Activated CD8-positive, alpha-beta T cell treated with anti-CD3 and anti-CD28 coated beads, Interleukin-2, amount 10 ng/mL, durations not matched to agents 7 days and 5 days (primary cell): Measurements from ENCODE around the gene BMAL1. TPM values are rescaled to one million over a fixed set of nuclear protein-coding genes. Genes with fewer than 3 reads are reported as not detected.
"Not testable (repeated sequence)": the region's sequence is repeated elsewhere in the genome, so short reads cannot be mapped to it uniquely, and the experiment has no call there.

Experiments used
- ATAC-seq: fragments of 150-1000 bp; cut with Tn5 transposase; one replicate; pipeline ENCODE4 v1.10.0; 2021; ENCODE audit warnings: moderate library complexity
- CTCF ChIA-PET: fragments of 350-600 bp; sonication (Branson Sonifier 250); formaldehyde crosslinking; loops from one replicate; lab custom pipeline; 2021; ENCODE audit warnings: antibody characterized with exemption; lab: Charles Lee
- POLR2A ChIA-PET: fragments of 350-600 bp; sonication (Branson Sonifier 250); formaldehyde crosslinking; loops from one replicate; lab custom pipeline; 2021; ENCODE audit warnings: antibody characterized with exemption; lab: Charles Lee
- DNase-seq: peaks from one replicate; pipeline ENCODE4 v3.0.0-alpha.2; 2020
- H3K27ac Mint-ChIP-seq: one replicate; pipeline ENCODE4 v1.8.0; 2021; ENCODE audit warnings: mild to moderate bottlenecking, mixed read lengths
- H3K27me3 Mint-ChIP-seq: one replicate; pipeline ENCODE4 v1.8.0; 2021; ENCODE audit warnings: low read depth, mixed read lengths
- H3K36me3 Mint-ChIP-seq: one replicate; pipeline ENCODE4 v1.8.0; 2021; ENCODE audit warnings: low read depth, mixed read lengths
- H3K4me1 Mint-ChIP-seq: one replicate; pipeline ENCODE4 v1.8.0; 2021; ENCODE audit warnings: low read depth, mixed read lengths
- H3K4me3 Mint-ChIP-seq: one replicate; pipeline ENCODE4 v1.8.0; 2021; ENCODE audit warnings: mild to moderate bottlenecking, mixed read lengths
- H3K9me3 Mint-ChIP-seq: one replicate; pipeline ENCODE4 v1.8.0; 2022; ENCODE audit warnings: mixed read lengths; ENCODE audit not compliant: insufficient read depth
- total RNA-seq, 2 experiments: library from RNA; stranded (reverse); gene quantifications; one replicate each; pipeline ENCODE4 v1.2.3, GENCODE V29; 2021

The BMAL1 gene
- total RNA-seq, 2 experiments from 2014 or later, result 41.1 to 53.5 TPM

DNA sequence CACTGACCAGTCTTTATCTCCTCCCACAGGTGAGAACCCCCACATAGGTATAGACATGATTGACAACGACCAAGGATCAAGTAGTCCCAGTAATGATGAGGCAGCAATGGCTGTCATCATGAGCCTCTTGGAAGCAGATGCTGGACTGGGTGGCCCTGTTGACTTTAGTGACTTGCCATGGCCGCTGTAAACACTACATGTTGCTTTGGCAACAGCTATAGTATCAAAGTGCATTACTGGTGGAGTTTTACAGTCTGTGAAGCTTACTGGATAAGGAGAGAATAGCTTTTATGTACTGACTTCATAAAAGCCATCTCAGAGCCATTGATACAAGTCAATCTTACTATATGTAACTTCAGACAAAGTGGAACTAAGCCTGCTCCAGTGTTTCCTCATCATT lies 109.0 kb downstream of the BMAL1 start:
- Mint-ChIP-seq H3K27me3 (no peaks in the 10 kb centered on the region), H3K9me3 (no peaks in the 10 kb centered on the region), H3K36me3 (peaks cover 66% of the 10 kb centered on the region), H3K4me3 (no peak overlapping the region), H3K27ac (no peak overlapping the region), H3K4me1 (no peaks in the 10 kb centered on the region)
- no peak for ATAC-seq
- ChIA-PET POLR2A (interaction anchor here (1.0 kb wide), 1 partner anchor 76 kb away, joined by 3 read pairs; the partner anchor contains the start of gene BTBD10), CTCF (interaction anchor here (0.8 to 2.2 kb wide), 11 partner anchors 11 to 176 kb away, joined by 3 to 14 read pairs (median 6); no protein-coding TSS in a partner anchor)
- no peak for DNase-seq

- no peak overlapping the region for H3K4me3 Mint-ChIP-seq
- peaks cover 58% of the 10 kb centered on the region for H3K36me3 Mint-ChIP-seq
- ChIA-PET CTCF (no interaction called here), POLR2A (no interaction called here)
- H3K27me3 Mint-ChIP-seq, result no peaks in the 10 kb centered on the region
- no peak overlapping the region for H3K27ac Mint-ChIP-seq
- H3K9me3 Mint-ChIP-seq, result no peaks in the 10 kb centered on the region
- H3K4me1 Mint-ChIP-seq, result no peaks in the 10 kb centered on the region
- ATAC-seq (no peak), DNase-seq (no peak)
Measured at GRCh38 chr11:13388741-13389140, 111.2 kb downstream of the BMAL1 start.

DNA sequence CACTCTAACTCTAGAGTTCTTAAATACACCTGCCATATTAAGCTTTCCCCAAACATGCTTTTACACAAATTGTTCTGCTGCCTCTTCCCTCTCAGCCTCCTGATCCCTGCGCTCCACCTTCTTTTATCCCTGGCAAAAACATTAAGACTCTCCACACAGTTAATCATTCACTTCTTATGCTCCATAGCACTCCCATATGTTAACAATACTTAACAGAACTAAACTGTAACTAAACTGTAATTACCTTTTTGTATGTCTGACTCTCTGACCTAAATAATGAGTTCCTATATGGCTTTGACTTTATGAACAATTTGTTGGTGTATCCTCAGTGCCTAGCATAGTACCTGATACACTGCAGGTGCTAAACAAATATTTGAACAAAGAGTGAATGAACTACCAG lies 113.6 kb downstream of the BMAL1 start:
- Mint-ChIP-seq H3K4me1 (no peaks in the 10 kb centered on the region), H3K27me3 (no peaks in the 10 kb centered on the region), H3K4me3 (no peak overlapping the region), H3K36me3 (peaks cover 48% of the 10 kb centered on the region), H3K27ac (no peak overlapping the region), H3K9me3 (no peaks in the 10 kb centered on the region)
- ATAC-seq, result no peak
- POLR2A ChIA-PET, result no interaction called here
- CTCF ChIA-PET, result interaction anchor here (0.8 kb wide), 1 partner anchor 181 kb away, joined by 3 read pairs; no protein-coding TSS in a partner anchor
- DNase-seq, result no peak

DNA sequence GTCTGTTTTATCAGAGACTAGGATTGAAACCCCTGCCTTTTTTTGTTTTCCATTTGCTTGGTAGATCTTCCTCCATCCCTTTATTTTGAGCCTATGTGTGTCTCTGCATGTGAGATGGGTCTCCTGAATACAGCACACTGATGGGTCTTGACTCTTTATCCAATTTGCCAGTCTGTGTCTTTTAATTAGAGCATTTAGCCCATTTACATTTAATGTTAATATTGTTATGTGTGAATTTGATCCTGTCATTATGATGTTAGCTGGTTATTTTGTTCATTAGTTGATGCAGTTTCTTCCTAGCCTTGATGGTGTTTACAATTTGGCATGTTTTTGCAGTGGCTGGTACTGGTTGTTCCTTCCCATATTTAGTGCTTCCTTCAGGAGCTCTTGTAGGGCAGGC lies 120.7 kb downstream of the BMAL1 start:
- POLR2A ChIA-PET, H3K27me3 Mint-ChIP-seq, CTCF ChIA-PET, H3K9me3 Mint-ChIP-seq, H3K4me3 Mint-ChIP-seq, ATAC-seq, H3K27ac Mint-ChIP-seq, H3K4me1 Mint-ChIP-seq, DNase-seq: not testable (repeated sequence)
- peaks cover 35% of the 10 kb centered on the region for H3K36me3 Mint-ChIP-seq

- no peak overlapping the region for H3K4me3 Mint-ChIP-seq
- ATAC-seq (no peak), DNase-seq (no peak)
- peaks cover 33% of the 10 kb centered on the region for H3K36me3 Mint-ChIP-seq
- POLR2A ChIA-PET, result no interaction called here
- H3K27ac Mint-ChIP-seq, result no peak overlapping the region
- no peaks in the 10 kb centered on the region for H3K27me3 Mint-ChIP-seq
- CTCF ChIA-PET, result no interaction called here
- H3K4me1 Mint-ChIP-seq, result no peaks in the 10 kb centered on the region
- no peaks in the 10 kb centered on the region for H3K9me3 Mint-ChIP-seq
Measured at GRCh38 chr11:13405220-13405619, 127.6 kb downstream of the BMAL1 start.

GRCh38 chr11:13415201-13415600 lies 137.6 kb downstream of the BMAL1 start:
- ChIA-PET CTCF (no interaction called here), POLR2A (no interaction called here)
- no peak overlapping the region for H3K4me3 Mint-ChIP-seq
- ATAC-seq (no peak), DNase-seq (no peak)
- no peaks in the 10 kb centered on the region for H3K9me3 Mint-ChIP-seq
- peaks cover 30% of the 10 kb centered on the region for H3K36me3 Mint-ChIP-seq
- no peak overlapping the region for H3K27ac Mint-ChIP-seq
- no peaks in the 10 kb centered on the region for H3K4me1 Mint-ChIP-seq
- no peaks in the 10 kb centered on the region for H3K27me3 Mint-ChIP-seq

- CTCF ChIA-PET, result interaction anchor here (1.4 to 1.7 kb wide), 2 partner anchors 11 to 44 kb away, joined by 4 to 6 read pairs; no protein-coding TSS in a partner anchor
- Mint-ChIP-seq H3K9me3 (no peaks in the 10 kb centered on the region), H3K4me3 (no peak overlapping the region), H3K36me3 (peaks cover 13% of the 10 kb centered on the region), H3K27me3 (no peaks in the 10 kb centered on the region), H3K27ac (no peak overlapping the region), H3K4me1 (no peaks in the 10 kb centered on the region)
- POLR2A ChIA-PET, result interaction anchor here (1.2 kb wide), 1 partner anchor 42 kb away, joined by 5 read pairs; the partner anchor contains the start of gene BTBD10
- no peak for ATAC-seq
- no peak for DNase-seq
Measured at GRCh38 chr11:13421561-13421960, 144.0 kb downstream of the BMAL1 start.

- ChIA-PET CTCF (interaction anchor here (1.6 kb wide), 1 partner anchor 40 kb away, joined by 3 read pairs; no protein-coding TSS in a partner anchor), POLR2A (interaction anchor here (0.7 kb wide), 1 partner anchor 40 kb away, joined by 3 read pairs; the partner anchor contains the start of gene BTBD10)
- H3K27me3 Mint-ChIP-seq, result no peaks in the 10 kb centered on the region
- H3K36me3 Mint-ChIP-seq, result peaks cover 17% of the 10 kb centered on the region
- DNase-seq (no peak), ATAC-seq (no peak)
- H3K27ac Mint-ChIP-seq, result no peak overlapping the region
- H3K4me3 Mint-ChIP-seq, result no peak overlapping the region
- H3K4me1 Mint-ChIP-seq, result no peaks in the 10 kb centered on the region
- peaks cover 12% of the 10 kb centered on the region for H3K9me3 Mint-ChIP-seq
Measured at GRCh38 chr11:13423372-13423771, 145.8 kb downstream of the BMAL1 start.

DNA sequence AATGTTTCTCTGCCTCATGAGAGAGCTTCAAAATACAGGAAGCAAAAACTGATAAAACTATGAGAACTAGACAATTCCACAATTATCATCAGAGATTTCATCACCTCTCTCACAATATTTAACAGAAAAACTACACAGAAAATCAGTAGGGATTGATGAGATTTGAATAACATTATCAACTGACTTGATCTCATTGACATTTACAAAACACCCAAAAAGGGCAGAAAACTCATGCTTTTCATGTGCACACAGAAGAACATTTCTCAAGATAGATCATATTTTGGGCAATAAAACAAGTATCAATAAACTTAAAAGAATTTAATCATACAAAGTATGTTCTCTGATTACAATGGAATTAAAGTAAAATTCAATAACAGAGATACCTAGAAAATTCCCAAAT lies 149.8 kb downstream of the BMAL1 start:
- Mint-ChIP-seq H3K27me3 (no peaks in the 10 kb centered on the region), H3K9me3 (peaks cover 20% of the 10 kb centered on the region), H3K4me1 (peaks cover 3% of the 10 kb centered on the region), H3K27ac (no peak overlapping the region), H3K4me3 (no peak overlapping the region), H3K36me3 (peaks cover 19% of the 10 kb centered on the region)
- no peak for ATAC-seq
- ChIA-PET CTCF (no interaction called here), POLR2A (no interaction called here)
- DNase-seq, result no peak

DNA sequence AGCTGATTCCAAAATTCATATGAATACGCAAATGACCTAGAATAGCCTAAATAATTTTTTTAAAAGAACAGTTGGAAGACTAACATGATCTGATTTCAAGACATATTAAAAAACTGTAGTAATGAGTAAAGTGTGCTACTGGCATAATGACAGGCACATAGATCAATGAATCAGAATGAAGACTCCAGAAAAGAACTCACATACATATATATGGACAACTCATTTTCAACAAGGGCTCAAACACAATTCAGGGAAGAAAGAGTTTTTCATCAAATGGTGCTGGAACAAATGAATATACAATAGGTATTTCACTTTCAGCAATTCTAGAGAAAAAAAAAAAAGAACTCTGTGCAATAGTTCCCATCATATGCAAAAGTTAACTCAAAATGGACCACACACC lies 151.7 kb downstream of the BMAL1 start:
- CTCF ChIA-PET, result no interaction called here
- no peak for DNase-seq
- peaks cover 4% of the 10 kb centered on the region for H3K4me1 Mint-ChIP-seq
- no peak overlapping the region for H3K4me3 Mint-ChIP-seq
- ATAC-seq, result no peak
- POLR2A ChIA-PET, result no interaction called here
- H3K27ac Mint-ChIP-seq, result no peak overlapping the region
- H3K27me3 Mint-ChIP-seq, result no peaks in the 10 kb centered on the region
- peaks cover 19% of the 10 kb centered on the region for H3K36me3 Mint-ChIP-seq
- H3K9me3 Mint-ChIP-seq, result peaks cover 20% of the 10 kb centered on the region

- Mint-ChIP-seq H3K36me3 (peaks cover 24% of the 10 kb centered on the region), H3K4me1 (peaks cover 9% of the 10 kb centered on the region), H3K27me3 (no peaks in the 10 kb centered on the region), H3K27ac (no peak overlapping the region), H3K4me3 (no peak overlapping the region), H3K9me3 (peaks cover 20% of the 10 kb centered on the region)
- no peak for ATAC-seq
- POLR2A ChIA-PET, result no interaction called here
- no peak for DNase-seq
- CTCF ChIA-PET, result interaction anchor here (1.5 kb wide), 1 partner anchor 44 kb away, joined by 6 read pairs; no protein-coding TSS in a partner anchor
Measured at GRCh38 chr11:13429836-13430235, 152.2 kb downstream of the BMAL1 start.

- Mint-ChIP-seq H3K36me3 (peaks cover 25% of the 10 kb centered on the region), H3K9me3 (peaks cover 12% of the 10 kb centered on the region), H3K27me3 (no peaks in the 10 kb centered on the region), H3K4me3 (no peak overlapping the region), H3K27ac (no peak overlapping the region), H3K4me1 (peaks cover 15% of the 10 kb centered on the region)
- ATAC-seq, result no peak
- DNase-seq, result no peak
- POLR2A ChIA-PET, result interaction anchor here (1.1 kb wide), 1 partner anchor 30 kb away, joined by 4 read pairs; the partner anchor contains the start of gene BTBD10
- CTCF ChIA-PET, result interaction anchor here (1.1 kb wide), 1 partner anchor 12 kb away, joined by 6 read pairs; no protein-coding TSS in a partner anchor
Measured at GRCh38 chr11:13433437-13433836, 155.8 kb downstream of the BMAL1 start.
